Pancreas (tissue), 10 donors: ENCODE results near the gene SIK2. TPM values are rescaled to one million over a fixed set of nuclear protein-coding genes. Genes with fewer than 3 reads are reported as not detected.

ENCODE experiments used
- ATAC-seq, 4 donors: fragments of 200-7000 bp; cut with Tn5 transposase; one replicate each; pipeline versions ENCODE4 v1.8.0 to v1.9.1; 2020; ENCODE audit warnings: mild to moderate bottlenecking in 4 of 4, moderate library complexity in 4 of 4
- DNase-seq, 6 donors: peaks; one replicate each; pipeline ENCODE4 v3.0.0-alpha.2; 2020
- FAIRE-seq: peaks from 2 replicates; lab custom pipeline; 2012; peaks lifted over from hg19 to GRCh38; lab: Jason Lieb, UNC
- H3K27ac ChIP-seq, 4 donors: fragments of 200-600 bp; sonication (generic); 1 replicate in 3 of 4; 2 replicates in 1 of 4; pipeline versions ENCODE4 v1.5.0 to v1.8.0; 2020
- H3K27me3 ChIP-seq, 4 donors: fragments of 200-600 bp; one replicate each; pipeline ENCODE4 v1.8.0; 2021
- H3K36me3 ChIP-seq, 3 donors: fragments of 200-600 bp; sonication (generic) in 1 of 3; one replicate each; pipeline versions ENCODE4 v1.5.0 to v1.8.0; 2020 to 2021
- H3K4me1 ChIP-seq, 3 donors: fragments of 200-600 bp; one replicate each; pipeline ENCODE4 v1.8.0; 2021
- H3K4me3 ChIP-seq, 4 donors: fragments of 200-600 bp; sonication (generic) in 2 of 4; one replicate each; pipeline versions ENCODE4 v1.5.0 to v1.8.0; 2020 to 2021
- H3K9me3 ChIP-seq, 4 donors: fragments of 200-600 bp; one replicate each; pipeline ENCODE4 v1.8.0; 2021
- CTCF ChIP-seq, 4 donors: fragments of 200-600 bp; sonication (generic) in 3 of 4; IDR thresholded peaks; one replicate each; pipeline versions ENCODE4 v1.5.0 to v1.8.0; 2021; ENCODE audit warnings: antibody characterized with exemption in 4 of 4
- WGBS, 2 donors: extraction: QIAGEN DNeasy Blood & Tissue Kit; methylation state at CpG; one replicate each; pipeline ENCODE4 v1.1.7; 2013; 5-methylcytosine and 5-hydroxymethylcytosine counted together
- intact Hi-C, 3 donors: fragments of 100-400 bp; cut with DNase I; formaldehyde crosslinking; loops; one replicate each; pipeline versions ENCODE4 v1.11.1 to v1.14.2; 2022
- polyA plus RNA-seq, 2 donors: library from polyadenylated mRNA; stranded (reverse); fragments of 200-250 nt; gene quantifications; one replicate each; pipeline ENCODE4 v1.2.3, GENCODE V29; 2013
- total RNA-seq, 6 donors: library from RNA; stranded (reverse); fragmentation: NEBNext Ultra II Directional in 4 of 6; extraction: Animal tissue kit (Norgen Biotek cat#: 25700) in 4 of 6; gene quantifications; one replicate each; pipeline versions ENCODE4 v1.2.1 to v1.2.4, GENCODE V29; 2021 to 2023
- donor health status: healthy with polysubstance abuse.
- donor health status: DM: no; HTN: no; CAD: no; lungs with moderate emphysema.
- donor health status: DM: no; HTN: no; CAD: no.
- donor health status: control.
- donor health status: control.
- donor health status: Bipolar disorder and iron deficiency.
- donor health status: DM: yes; HTN: yes; CAD: no.
- donor health status: DM: no; HTN: no; CAD: no.
- donor health status: DM: no; HTN: no; CAD: no.
- donor health status: DM: yes; HTN: yes; CAD: no.

Gene SIK2
- total and polyA plus RNA-seq, 8 donors, result 4.7 to 24.7 (median 17.5) TPM

DNA sequence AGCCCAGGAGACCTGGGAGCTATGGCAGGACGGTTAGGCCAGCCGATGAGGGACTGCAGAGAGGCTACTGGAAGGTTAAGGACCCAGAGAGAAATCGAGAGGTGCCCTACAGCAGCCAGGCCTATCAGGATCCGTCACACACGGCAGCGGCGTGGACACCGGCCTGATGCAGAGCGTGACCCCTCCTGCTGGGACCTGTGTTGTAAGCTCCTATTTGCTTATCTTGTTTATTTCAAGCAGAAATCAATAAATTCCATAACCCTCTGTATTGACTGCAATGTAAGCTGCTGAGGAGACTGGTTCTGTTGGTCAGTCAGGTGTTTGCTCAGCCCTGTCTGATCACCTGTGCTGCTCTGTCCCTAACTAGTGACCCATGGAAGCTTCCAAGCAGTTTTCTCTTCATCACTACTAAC lies 124.1 kb downstream of the SIK2 start:
- Histone ChIP-seq H3K4me1 (peaks cover 6 to 22% (median 14%) of the 10 kb centered on the region in 3 donors), H3K27me3 (no peaks in the 10 kb centered on the region), H3K27ac (peak overlapping the region in 2 of 4 donors; percentile 0 to 39), H3K36me3 (peaks cover 0 to 31% (median 18%) of the 10 kb centered on the region in 3 donors), H3K9me3 (no peaks in the 10 kb centered on the region), H3K4me3 (no peak overlapping the region)
- DNase-seq (peak in 2 of 6 donors; percentile 58 to 61), FAIRE-seq (no peak), ATAC-seq (peak; percentile 20 to 72 (median 51))
- no peak for TF ChIP-seq CTCF (IDR thresholded peaks at IDR 0.05)
- intact Hi-C loops, result no loop called here
- 16 to 18% methylated on average over 9 of the region's 9 CpGs for WGBS, 2 donors

- ATAC-seq (no peak), FAIRE-seq (no peak), DNase-seq (no peak)
- no peak overlapping the region for H3K27ac ChIP-seq
- no peak overlapping the region for H3K4me3 ChIP-seq
- H3K9me3 ChIP-seq, result no peaks in the 10 kb centered on the region
- TF ChIP-seq CTCF (IDR thresholded peaks at IDR 0.05), result no peak
- H3K36me3 ChIP-seq, result peaks cover 0 to 20% (median 10%) of the 10 kb centered on the region in 3 donors
- H3K4me1 ChIP-seq, result peaks cover 14 to 32% (median 18%) of the 10 kb centered on the region in 3 donors
- WGBS, 2 donors, result 89 to 90% methylated on average over 7 of the region's 7 CpGs
- intact Hi-C loops, result no loop called here
- H3K27me3 ChIP-seq, result no peaks in the 10 kb centered on the region
These were observed 125.2 kb downstream of the SIK2 start for GRCh38 chr11:111727431-111727830.

- 89 to 92% methylated on average over 10 of the region's 10 CpGs for WGBS, 2 donors
- Histone ChIP-seq H3K4me1 (peaks cover 30 to 48% (median 31%) of the 10 kb centered on the region in 3 donors), H3K27me3 (no peaks in the 10 kb centered on the region), H3K36me3 (peaks cover 0 to 9% (median 0%) of the 10 kb centered on the region in 3 donors), H3K4me3 (no peak overlapping the region), H3K27ac (peak overlapping the region in 2 of 4 donors; percentile 4 to 86), H3K9me3 (no peaks in the 10 kb centered on the region)
- ATAC-seq (no peak), FAIRE-seq (no peak), DNase-seq (no peak)
- intact Hi-C loops, result no loop called here
- TF ChIP-seq CTCF (IDR thresholded peaks at IDR 0.05), result no peak
These were observed 127.0 kb downstream of the SIK2 start for GRCh38 chr11:111729071-111729830.

DNA sequence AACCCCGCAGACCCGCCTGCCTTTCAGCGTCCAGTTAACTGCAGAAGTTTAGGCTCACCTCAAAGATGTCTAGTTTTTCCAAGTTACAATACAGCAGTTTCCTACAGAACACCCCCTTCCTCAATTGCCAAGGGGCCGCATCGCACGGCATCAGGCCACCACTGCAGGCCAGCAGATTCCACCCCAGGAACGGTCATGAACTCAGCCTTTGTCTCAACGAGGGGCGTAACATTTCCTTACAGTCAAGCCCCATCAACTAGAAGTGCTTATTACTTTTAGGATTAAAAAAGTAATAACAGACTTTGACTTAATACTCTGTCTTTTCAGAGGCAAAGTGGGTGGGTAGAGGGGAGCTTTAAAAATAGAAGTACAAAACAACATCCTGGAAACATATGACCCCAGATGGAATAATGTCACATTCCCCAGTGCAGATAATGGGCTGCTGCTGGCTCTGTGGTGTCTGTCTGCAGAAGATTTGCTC lies 127.6 kb downstream of the SIK2 start:
- H3K4me1 ChIP-seq, result peaks cover 32 to 54% (median 37%) of the 10 kb centered on the region in 3 donors
- no peaks in the 10 kb centered on the region for H3K27me3 ChIP-seq
- H3K27ac ChIP-seq, result peak overlapping the region in 2 of 4 donors; percentile 8 to 86
- H3K36me3 ChIP-seq, result peaks cover 0 to 5% (median 0%) of the 10 kb centered on the region in 3 donors
- DNase-seq (no peak), FAIRE-seq (no peak), ATAC-seq (no peak)
- 85 to 87% methylated on average over 9 of the region's 9 CpGs for WGBS, 2 donors
- intact Hi-C loops, result no loop called here
- H3K4me3 ChIP-seq, result no peak overlapping the region
- H3K9me3 ChIP-seq, result no peaks in the 10 kb centered on the region
- TF ChIP-seq CTCF (IDR thresholded peaks at IDR 0.05), result no peak
